NCI-H774 (cell line): Measurements from ENCODE around the gene RBSN.

Experiments
- DNase-seq: peaks from one replicate; lab custom pipeline; 2025; lab: John Stamatoyannopoulos, UW

RBSN gene

DNA sequence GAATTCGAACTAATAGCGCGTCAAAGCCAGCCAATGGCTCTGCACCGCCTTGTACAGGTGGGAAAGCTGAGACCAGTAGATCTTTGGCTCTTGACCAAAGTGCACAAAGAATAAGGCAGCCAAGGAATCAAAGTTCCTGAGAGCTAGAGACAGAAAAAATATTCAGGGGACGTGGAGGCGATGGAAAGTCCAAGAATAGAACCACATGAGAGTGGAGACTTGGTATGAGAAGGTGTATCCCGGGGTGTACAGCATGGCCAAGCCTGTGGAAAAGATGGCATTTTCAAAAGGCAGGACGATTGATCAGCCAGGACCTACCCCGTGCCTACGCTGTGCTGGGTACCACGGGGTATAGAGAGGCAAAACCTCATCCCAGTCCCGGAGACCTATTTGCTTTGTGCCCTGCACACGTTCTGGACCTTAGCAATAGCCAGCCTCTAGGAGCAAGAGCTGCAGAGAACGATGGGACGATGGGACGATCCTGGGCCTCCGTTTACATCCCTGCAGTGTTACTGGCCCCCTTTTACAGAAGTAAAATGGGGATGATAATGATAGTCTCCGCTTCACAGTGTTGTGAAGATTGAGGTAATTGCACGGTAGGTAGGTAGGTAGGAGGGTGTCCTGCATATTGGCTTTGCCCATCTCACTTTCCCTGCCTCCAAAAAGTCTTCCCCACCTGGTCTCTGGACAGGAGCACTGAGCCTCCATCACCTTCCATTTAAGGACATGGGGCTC, 583 bp upstream of the RBSN start:
- no peak for DNase-seq

DNA sequence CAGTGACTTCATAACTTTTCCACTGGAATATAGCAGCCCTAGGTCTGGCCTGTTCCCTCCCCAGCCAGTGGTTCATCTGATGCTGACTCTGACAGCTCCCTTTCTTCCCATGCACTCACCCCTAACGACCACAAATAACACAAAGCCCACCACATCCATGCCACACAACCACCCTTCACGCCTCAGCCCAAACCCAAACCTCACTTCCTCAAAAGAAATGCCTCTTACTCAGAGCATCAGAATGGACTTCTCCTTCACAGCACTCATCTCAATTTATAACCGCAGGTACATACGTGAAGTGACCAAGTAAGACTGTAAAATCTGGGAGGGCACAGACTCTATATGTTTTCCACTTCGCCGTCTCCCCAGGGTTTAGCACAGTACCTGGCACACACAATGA, 1.1 kb downstream of the RBSN start:
- no peak for DNase-seq

DNA sequence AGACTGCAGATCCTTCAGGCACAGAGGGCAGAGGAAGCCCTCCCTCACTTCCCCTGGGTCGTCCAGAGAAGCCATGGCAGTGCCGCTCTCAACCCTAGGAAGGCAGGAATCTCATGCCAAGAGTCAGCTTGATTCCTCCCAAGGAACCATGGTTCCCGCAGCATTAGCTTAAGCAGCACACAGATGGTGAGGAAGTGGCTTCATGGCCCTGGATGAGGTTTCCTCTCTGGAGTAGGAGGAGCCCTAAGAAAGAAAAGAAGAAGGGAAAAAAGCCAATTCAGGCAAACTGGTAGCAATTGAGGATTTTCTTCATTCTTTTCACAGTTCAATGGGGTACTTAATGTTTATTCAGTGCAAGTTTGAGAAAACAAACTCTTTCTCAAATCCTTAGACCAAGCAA, 2.9 kb downstream of the RBSN start:
- DNase-seq, result no peak

DNA sequence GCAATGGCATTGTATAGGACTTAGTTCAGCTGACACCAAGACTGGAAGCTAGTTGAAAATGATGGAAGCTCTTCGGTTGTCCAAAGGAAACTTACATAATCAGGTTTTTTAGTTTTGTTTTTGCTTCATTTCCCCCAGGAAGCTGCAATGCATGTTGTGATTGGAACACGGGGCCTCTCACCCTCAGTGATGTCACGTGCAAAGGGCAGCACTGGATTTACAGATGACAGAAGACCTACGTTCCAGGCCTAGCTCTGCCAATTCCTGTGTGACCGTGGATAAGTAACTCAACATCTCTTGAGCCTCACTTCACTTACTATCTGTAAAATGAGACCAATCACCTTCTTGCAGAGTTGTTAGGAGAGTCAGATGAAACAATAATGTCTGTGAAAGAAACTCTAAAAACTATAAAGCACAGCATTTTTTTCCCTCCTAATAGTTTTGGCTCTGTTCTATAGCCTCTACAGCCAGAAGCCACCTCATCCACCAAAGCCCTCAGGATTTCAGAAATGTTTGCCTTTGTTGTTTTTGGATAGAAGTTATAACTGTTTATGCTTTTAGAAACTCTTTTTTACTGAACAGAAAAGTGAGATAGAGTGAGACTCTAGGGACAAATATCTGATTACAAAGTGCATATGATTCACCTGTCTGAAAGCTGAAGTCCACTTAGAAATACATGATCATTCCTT, 4.6 kb downstream of the RBSN start:
- no peak for DNase-seq

DNA sequence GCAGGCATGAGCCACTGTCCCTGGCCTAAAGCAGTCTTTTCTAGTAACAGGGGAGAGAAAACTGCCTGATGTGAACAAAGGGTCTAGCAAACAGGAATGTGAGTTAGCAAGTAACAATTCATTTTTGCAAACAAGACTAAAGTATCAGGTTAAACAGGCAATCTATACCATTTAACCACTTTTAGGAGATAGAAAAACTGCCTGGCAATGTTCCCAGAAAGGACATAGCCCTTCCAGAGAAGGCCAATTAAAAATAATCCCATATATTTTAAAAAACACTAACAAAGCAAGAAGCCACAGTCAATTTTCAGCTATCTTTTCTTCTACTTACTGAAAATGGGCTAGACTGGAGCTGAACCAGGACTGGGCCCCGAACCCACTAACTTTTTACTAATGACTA, 6.3 kb downstream of the RBSN start:
- no peak for DNase-seq

DNA sequence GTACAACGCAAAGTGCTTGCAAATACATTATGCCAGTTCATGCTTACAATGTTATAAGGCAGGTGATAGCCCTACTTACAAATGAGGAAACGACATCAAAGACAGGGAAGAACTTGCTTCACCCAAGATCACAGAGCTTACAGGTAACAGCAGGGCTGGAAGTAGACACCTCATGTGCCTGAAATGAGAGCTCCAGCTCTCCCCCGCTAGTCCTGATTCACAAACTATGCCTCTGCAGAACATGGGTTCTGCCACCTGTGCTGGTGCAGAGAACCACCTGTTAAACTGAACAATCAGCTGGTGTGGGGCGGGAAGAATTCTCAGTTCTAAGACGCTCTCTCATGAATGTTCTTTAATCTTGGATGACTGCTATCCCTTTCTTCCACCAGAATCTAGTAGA, 7.4 kb downstream of the RBSN start:
- no peak for DNase-seq

DNA sequence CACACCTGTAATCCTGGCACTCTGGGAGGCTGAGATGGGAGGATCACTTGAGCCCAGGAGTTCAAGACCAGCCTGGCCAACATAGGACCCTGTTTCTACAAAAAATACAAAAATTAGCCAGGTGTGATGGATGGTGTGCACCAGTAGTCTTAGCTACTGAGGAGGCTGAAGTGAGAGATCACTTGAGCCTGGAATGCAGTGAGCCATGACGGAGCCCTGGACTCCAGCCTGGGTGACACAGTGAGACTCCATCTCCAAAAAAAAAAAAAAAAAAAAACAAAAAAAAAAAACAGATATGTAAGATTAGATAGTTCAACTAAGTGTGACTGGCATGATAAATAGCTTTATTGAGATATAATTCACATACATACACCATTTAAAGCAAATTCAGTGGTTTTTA, 9.7 kb downstream of the RBSN start:
- no peak for DNase-seq

DNA sequence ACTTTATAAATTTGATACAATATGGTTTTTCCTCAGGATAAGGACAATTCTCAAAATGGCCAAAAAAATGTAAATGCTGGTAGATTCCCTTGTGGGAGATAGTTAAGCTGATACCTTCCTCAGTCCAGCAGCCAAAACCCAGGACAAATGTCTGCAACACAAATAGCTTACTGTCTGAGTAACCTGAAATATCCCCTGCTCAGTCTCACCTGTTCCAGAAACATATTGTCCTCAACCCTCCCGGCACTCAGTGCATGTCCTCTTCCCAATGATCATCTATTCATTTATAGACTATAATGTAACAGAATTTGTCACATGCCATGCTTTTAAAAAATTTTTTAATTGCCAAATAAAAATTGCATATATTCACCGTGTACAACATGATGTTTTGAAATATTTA, 12.2 kb downstream of the RBSN start:
- no peak for DNase-seq

DNA sequence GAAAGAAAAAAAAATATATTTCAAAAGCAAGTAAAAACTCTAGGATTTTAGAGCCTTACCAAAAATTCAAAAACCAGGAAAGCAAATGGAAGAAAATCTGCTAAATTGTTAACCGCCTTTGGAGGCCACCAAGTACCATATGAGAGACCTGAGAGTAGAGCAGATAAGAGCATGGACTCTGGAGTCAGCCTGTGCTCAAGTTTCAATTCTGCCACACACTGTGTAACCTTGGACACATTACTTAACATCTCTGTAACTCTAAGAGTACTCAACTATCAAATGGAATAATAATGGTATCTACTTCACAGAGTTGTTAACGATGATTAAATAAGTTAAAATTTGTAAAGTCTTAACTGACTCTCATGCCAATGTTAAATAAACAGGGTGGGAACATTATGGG, 12.7 kb downstream of the RBSN start:
- no peak for DNase-seq

DNA sequence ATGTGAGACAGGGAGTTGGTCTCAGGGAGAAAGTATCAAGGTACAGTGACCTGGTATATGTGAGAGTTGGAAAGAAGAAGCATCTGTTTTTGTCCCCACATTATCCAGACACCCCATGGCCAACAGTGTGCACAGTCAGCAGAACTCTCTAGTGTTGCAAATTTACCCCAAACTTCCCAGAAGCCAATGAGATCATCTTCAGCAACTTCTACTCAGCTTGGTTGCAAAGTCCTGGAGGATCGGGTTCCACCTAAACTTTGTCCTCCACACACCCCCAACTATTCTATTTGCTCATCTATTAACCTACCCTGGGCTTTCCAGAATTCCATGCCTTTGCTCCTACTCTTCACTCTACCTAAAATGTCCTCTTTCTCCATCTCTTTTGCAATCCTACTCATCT, 15.7 kb downstream of the RBSN start:
- no peak for DNase-seq

DNA sequence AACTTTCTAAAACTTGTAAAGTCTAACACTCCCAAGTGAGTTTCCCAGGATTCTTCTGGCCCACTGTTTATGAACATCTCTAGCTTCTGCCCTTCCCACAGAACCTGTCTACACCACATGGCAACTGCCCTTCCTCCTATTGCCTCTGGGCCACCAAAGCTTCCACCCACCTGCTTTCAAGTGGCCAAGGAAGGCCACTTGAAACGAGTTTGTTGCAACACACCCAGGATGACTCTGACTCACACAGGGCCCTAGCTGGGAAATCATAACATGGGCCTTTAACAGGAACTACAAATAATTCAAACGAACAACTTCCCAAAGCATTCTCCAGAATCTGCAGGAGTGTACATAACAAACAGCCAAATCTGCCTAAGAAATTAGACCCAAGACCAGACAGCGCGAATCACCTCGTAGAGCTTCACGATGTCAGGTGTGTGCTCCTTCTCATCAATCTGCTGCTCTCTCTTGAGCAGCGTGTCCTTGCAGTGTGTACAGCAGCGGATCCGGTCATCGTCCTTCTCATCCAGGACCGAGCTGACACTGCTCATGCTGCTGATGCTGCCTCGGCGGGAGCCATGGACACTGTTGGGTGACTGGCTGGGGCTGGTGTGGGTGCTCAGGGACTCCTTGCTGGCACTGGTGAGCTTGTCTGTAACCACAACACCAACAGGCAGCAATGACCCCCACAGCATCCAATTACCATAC, 16.8 kb downstream of the RBSN start:
- no peak for DNase-seq

DNA sequence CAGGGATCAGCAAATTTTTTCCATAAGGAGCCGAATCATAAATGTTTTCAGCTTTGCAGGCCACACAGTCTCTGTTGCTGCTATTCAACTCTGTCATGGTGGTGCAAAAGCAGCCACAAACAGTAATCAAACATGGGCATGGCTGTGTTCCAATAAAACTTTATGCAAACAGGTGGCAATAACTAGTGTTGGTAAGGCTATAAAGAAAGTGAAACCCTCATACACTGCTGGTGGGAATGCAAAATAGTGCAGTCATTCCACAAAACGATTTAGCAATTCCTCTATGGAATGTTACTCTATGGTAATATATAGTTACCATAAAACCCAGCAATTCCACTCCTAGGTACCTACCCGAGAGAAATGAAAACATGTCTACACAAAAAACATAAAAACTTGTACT, 19.9 kb downstream of the RBSN start:
- DNase-seq, result no peak

DNA sequence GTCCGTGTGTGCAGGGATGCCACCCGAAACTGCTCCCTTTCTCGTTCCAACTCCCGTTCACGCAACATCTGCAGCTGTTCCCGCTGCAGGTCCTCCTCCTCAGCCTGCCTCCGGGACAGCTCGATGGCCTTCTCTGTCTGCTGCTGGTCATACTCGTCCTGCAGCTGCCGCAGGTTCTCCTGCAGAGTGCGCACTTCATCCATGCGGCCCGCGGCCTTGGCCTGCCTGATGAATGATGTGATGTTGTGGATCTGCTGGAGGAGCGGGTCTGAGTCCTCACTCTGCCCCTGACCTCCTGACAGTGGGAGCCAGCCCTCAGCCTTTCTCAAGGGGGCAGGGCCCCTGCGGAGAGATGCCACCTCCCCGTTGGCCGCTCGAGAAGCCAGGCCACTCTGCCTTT, 24.4 kb downstream of the RBSN start:
- no peak for DNase-seq

DNA sequence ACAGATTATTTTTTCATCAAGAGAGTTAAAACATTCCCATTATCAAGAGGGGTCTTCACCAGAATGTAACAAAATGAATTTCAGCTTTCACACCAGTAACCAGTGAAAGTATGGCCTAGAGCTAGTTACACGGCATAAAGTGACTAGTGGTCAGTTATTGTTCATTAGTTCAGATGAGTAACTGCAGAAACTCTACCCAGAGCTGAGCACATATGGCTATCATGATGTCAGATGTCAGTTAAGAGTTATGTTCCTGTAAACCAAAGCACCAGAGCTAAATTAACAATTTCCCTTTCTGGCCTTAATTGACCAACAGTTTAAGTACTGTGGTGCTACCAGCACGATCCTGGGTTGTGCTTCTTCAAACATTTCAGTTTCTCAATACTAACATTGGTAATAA, 27.2 kb downstream of the RBSN start:
- no peak for DNase-seq

DNA sequence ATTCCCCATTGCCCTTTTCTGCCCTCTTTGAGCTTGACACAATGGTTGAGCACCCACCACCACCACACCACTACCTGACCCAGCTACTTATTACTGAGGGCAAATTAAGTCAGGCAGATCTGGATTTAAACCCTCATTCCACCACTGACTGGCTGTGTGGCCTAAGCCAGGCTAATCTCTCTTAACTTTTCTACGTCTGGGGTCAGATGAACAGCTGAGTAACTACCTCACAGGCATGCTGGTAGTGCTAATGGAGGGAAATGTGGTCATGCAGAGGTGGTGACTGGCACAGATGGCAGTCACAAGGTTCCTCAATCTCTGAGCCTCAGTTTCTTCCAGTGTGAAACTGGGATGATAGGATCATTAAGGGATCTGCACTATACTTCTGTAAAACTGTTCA, 29.5 kb downstream of the RBSN start:
- DNase-seq, result no peak

DNA sequence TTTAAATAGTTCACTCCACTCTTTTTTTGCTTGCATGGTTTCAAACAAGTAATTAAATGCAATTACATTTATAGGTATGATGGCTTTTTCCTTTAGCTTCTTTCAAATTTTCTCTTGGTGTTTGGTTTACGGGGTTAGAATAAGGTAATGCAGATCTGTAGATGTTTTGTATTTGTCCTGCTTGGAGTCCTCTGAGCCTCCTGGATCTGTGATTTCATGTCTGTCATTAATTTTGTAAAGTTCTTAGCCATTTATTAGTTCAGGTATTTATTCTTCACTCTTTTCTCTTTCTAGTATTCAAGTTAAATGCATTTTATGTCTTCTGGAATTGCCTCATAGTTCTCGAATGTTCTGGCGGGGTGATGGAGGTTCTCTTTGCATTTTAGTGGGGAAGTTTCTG, 32.5 kb downstream of the RBSN start:
- DNase-seq, result no peak

DNA sequence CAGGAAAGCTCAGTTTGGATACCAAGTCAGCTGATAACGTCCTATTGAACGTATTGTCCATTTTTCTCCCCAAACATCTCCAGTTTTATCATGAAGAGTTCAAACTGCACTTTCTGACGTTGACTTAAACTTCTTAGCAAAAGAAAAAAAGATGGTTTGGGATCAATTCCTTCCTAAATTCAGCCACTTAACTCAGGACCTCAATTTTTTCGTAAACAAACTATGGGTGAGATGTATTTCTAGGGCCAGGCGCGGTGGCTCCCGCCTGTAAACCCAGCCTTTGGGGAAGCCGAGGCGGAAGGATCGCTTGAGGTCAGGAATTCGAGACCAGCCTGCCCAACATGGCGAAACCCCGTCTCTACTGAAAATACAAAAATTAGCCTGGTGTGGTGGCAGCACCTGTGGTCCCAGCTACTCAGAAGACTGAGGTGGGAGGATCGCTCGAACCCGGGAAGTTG, 33.4 kb downstream of the RBSN start:
- DNase-seq, result no peak

DNA sequence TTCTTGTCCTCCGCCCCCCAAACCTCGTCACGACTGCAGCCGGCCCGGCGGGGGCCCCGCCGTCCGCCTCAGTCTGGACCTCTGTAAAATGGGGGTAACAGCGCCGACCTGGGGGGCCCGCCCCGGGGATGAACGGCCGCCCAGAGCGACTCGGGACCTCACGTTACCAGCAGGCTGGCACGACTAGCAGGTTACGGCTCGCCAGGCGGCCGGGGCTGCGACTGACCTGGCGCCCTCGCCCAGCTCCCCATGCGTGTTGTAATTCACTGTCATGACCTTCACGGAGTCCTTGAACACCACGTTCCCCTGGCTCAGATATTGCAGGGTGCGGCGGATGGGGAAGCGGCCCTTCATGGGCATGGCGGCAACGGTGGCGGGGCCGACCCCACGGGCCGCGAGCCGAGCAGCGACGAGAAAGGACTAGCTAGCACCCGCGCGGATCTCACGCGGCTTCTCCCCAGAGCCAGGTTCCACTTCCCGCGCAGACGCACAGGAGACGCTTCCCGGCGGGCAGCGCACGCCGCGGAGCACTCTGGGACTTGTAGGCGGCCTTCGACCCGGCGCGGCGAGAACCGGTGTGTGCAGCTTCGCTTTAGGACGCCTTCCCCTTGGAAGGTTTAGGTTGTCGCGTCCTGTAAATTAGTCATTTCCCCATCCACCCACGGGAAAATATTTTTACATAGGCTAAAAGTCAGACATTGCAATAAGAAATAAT, 34.0 kb downstream of the RBSN start, which contains the start of gene MRPS25:
Gene MRPS25 (minus strand): TSS at position 481 of the 715 bp plus-strand sequence. CDS start 121 bp downstream, at position 360.
- DNase-seq, result peak; percentile 83

DNA sequence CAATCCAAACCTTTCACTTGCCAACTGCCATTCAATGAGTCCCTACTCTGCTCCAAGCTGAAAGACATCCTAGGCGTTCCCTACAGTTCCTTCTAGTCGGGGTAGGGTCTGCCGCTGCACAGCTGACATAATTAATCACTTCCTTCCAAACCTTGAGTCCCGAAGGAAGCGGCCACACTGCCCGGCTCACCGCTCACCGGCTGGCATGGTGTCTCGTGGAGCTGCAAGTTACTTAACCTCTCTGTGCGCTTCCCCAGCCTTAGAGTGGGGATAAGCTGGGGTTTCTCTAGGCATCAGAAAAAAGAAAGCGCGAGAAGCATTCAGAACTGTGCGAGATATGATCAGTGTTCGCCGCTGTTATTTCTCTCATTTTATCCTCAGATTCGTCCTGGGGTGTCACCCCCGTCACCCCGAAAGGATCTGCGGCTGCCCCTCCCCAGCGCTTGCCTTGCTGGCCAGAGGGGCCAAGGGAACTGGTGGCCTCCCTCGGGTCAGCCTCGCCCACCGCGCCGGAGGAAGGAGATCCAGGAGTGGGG, 34.6 kb downstream of the RBSN start:
- no peak for DNase-seq

DNA sequence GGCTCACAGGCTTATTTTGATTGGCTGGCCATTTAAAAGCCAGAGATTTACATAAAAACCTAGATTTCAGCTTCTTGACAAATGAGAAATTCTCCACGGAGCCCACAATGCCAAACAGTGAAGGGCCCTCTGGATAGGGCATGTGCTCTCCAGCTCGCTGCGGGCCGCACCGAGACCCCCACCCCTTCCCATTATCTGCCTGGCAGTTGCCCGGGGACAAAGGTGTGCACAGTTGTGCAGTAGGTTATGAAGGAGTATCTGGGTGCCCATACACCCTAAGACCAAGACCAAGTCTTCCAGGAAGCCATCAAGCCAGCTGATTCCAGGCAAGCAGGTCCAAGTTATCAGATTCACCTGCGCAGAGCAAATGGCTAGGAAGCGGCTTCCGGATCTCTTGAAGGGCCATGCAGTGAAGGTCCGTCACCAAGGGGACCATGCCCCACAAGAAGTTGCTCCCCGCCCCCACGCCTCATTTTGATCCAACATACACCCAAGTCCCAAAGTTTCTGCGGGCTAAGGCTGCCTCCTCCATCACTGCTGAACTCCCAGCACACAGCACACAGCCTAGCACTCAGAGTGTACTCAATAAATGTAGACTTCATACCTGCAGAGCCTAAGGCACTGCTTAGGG, 35.2 kb downstream of the RBSN start:
- no peak for DNase-seq

DNA sequence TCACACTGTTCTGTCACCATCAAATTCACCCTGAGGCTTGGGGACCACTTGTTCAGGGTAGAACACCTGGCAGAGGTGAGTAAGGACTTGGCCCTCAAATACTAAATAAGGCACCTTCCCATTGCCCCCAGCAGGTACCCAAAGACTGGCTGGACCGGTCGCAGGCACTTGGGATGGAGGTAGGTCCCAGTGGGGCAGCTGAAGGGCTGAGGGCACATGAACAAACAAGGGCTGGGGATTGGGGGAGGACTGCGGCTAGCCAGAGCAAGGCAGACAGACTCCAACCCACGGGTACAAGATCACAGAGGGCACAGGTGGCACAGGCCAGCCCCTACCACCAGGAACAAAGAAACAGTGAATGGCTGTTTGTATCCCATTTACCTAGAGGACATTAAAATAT, 35.7 kb downstream of the RBSN start:
- no peak for DNase-seq

DNA sequence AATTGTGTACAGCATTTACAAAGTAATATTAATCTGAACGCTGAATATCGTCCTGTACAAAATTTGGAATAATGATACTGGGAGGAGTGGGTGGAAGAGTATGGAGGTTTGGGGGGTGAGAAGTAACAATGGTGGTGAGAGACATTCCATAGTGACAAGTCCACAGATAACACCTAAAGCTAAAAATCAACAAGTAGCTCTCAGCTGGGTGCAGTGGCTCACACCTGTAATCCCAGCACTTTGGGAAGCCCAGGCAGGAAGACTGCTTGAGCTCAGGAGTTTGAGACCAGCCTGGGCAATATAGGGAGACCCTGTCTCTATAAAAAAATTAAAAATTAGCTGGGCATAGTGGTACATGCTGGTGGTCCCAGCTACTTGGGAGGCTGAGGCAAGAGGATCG, 38.9 kb downstream of the RBSN start:
- no peak for DNase-seq
